CD4-positive, alpha-beta T cell (primary cell): ENCODE data around the gene MYH10. TPM values are rescaled to one million over a fixed set of nuclear protein-coding genes. Genes with fewer than 3 reads are reported as not detected.

Experiments
- ATAC-seq: fragments of 200-7000 bp; cut with Tn5 transposase; one replicate; pipeline ENCODE4 v1.10.0; 2022; ENCODE audit warnings: mild to moderate bottlenecking; ENCODE audit not compliant: poor library complexity
- CTCF ChIA-PET: fragments of 350-600 bp; sonication (Branson Sonifier 250); formaldehyde crosslinking; loops from one replicate; lab custom pipeline; 2021; ENCODE audit warnings: antibody characterized with exemption, inconsistent platforms; lab: Charles Lee
- POLR2A ChIA-PET: fragments of 350-600 bp; sonication (Branson Sonifier 250); formaldehyde crosslinking; loops from one replicate; lab custom pipeline; 2021; ENCODE audit warnings: antibody characterized with exemption, inconsistent platforms; lab: Charles Lee
- DNase-seq, 14 experiments: peaks; one replicate each; pipeline ENCODE4 v3.0.0-alpha.2; 2013 to 2020; ENCODE audit warnings: mixed read lengths in 2 of 14
- H3K27ac ChIP-seq, 2 donors: one replicate each; pipeline versions ENCODE4 v1.5.1 to v1.7.0; 2013; ENCODE audit warnings: low read length in 2 of 2, low read depth in 1 of 2, mild to moderate bottlenecking in 1 of 2
- H3K27me3 ChIP-seq, 2 experiments: 1 replicate in 1 of 2; 2 replicates in 1 of 2; pipeline versions ENCODE4 v1.6.1 to v1.7.0; 2013; ENCODE audit warnings: low read length in 2 of 2, control low read depth in 1 of 2, mild to moderate bottlenecking in 1 of 2, moderate library complexity in 1 of 2; ENCODE audit not compliant: insufficient read depth in 2 of 2, control insufficient read depth in 1 of 2
- H3K36me3 ChIP-seq: one replicate; pipeline ENCODE4 v1.6.1; 2013; ENCODE audit warnings: low read length, control low read depth; ENCODE audit not compliant: insufficient read depth
- H3K4me1 ChIP-seq: one replicate; pipeline ENCODE4 v1.6.1; 2013; ENCODE audit warnings: low read length, control low read depth; ENCODE audit not compliant: insufficient read depth
- H3K4me3 ChIP-seq: one replicate; pipeline ENCODE4 v1.5.1; 2013; ENCODE audit warnings: mild to moderate bottlenecking, low read length, moderate library complexity
- H3K9me3 ChIP-seq, 2 experiments: 1 replicate in 1 of 2; 2 replicates in 1 of 2; pipeline versions ENCODE4 v1.6.1 to v1.7.0; 2013; ENCODE audit warnings: low read length in 2 of 2, mild to moderate bottlenecking in 2 of 2, control low read depth in 1 of 2, moderate library complexity in 1 of 2; ENCODE audit not compliant: control insufficient read depth in 1 of 2, insufficient read depth in 1 of 2
- H3K27ac Mint-ChIP-seq: one replicate; pipeline ENCODE4 v1.8.0; 2020; ENCODE audit warnings: mixed read lengths
- H3K27me3 Mint-ChIP-seq: one replicate; pipeline ENCODE4 v1.8.0; 2021; ENCODE audit warnings: mixed read lengths
- H3K36me3 Mint-ChIP-seq: one replicate; pipeline ENCODE4 v1.8.0; 2021; ENCODE audit warnings: low read depth, mixed read lengths
- H3K4me1 Mint-ChIP-seq: one replicate; pipeline ENCODE4 v1.8.0; 2021; ENCODE audit warnings: low read depth, mixed read lengths
- H3K4me3 Mint-ChIP-seq: one replicate; pipeline ENCODE4 v1.8.0; 2020; ENCODE audit warnings: mild to moderate bottlenecking, mixed read lengths
- H3K9me3 Mint-ChIP-seq: one replicate; pipeline ENCODE4 v1.8.0; 2020; ENCODE audit warnings: mixed read lengths
- CTCF ChIP-seq: fragments of 200-600 bp; IDR thresholded peaks from one replicate; pipeline ENCODE4 v1.8.0; 2022; ENCODE audit warnings: antibody characterized with exemption, mild to moderate bottlenecking
- intact Hi-C, 2 experiments: fragments of 100-400 bp; cut with DNase I in 1 of 2; cut with micrococcal nuclease in 1 of 2; formaldehyde crosslinking; loops; one replicate each; pipeline versions ENCODE4 v1.15.1 to v1.9.0; 2023 to 2025; cut with DNase I, micrococcal nuclease
- total RNA-seq, 174 experiments: library from RNA in 2 of 174; stranded (reverse) in 2 of 174; gene quantifications; one replicate each; pipeline ENCODE4 v1.2.3 and lab custom pipeline; 2021 to 2026

The MYH10 gene
- total RNA-seq, 2 experiments from 2014 or later = 1.5 to 1.9 TPM

- no peaks in the 10 kb centered on the region for H3K9me3 Mint-ChIP-seq
- H3K27me3 Mint-ChIP-seq = peaks cover 9% of the 10 kb centered on the region
- CTCF ChIA-PET = no interaction called here
- intact Hi-C loops = no loop called here
- no peaks in the 10 kb centered on the region for H3K36me3 ChIP-seq
- H3K27me3 ChIP-seq = no peaks in the 10 kb centered on the region
- ATAC-seq = no peak
- no peaks in the 10 kb centered on the region for H3K4me1 ChIP-seq
- H3K4me1 Mint-ChIP-seq = no peaks in the 10 kb centered on the region
- H3K27ac Mint-ChIP-seq = no peak overlapping the region
- DNase-seq = no peak
- no peak overlapping the region for H3K4me3 ChIP-seq
- no peak overlapping the region for H3K4me3 Mint-ChIP-seq
- H3K36me3 Mint-ChIP-seq = no peaks in the 10 kb centered on the region
- no peaks in the 10 kb centered on the region for H3K9me3 ChIP-seq
- TF ChIP-seq CTCF = no peak
- no peak overlapping the region for H3K27ac ChIP-seq
- POLR2A ChIA-PET = no interaction called here
Measured at GRCh38 chr17:8593276-8593675, 37.2 kb downstream of the MYH10 start.

GRCh38 chr17:8588877-8589554, 41.5 kb downstream of the MYH10 start:
- no peaks in the 10 kb centered on the region for H3K36me3 ChIP-seq

GRCh38 chr17:8586766-8587165, 43.8 kb downstream of the MYH10 start:
- TF ChIP-seq CTCF = no peak
- Histone ChIP-seq H3K4me3 (no peak overlapping the region), H3K36me3 (no peaks in the 10 kb centered on the region), H3K9me3 (no peaks in the 10 kb centered on the region), H3K27me3 (no peaks in the 10 kb centered on the region), H3K27ac (no peak overlapping the region), H3K4me1 (no peaks in the 10 kb centered on the region)
- Mint-ChIP-seq H3K9me3 (no peaks in the 10 kb centered on the region), H3K27me3 (peaks cover 9% of the 10 kb centered on the region), H3K4me3 (no peak overlapping the region), H3K4me1 (no peaks in the 10 kb centered on the region), H3K27ac (no peak overlapping the region), H3K36me3 (no peaks in the 10 kb centered on the region)
- intact Hi-C loops = no loop called here
- ChIA-PET POLR2A (no interaction called here), CTCF (no interaction called here)
- DNase-seq (no peak), ATAC-seq (no peak)

More at GRCh38 chr17:8588877-8589554, 41.5 kb downstream of the MYH10 start:
- DNase-seq = no peak
- no peaks in the 10 kb centered on the region for H3K36me3 Mint-ChIP-seq
- no peak for ATAC-seq
- no peak overlapping the region for H3K27ac ChIP-seq
- H3K9me3 Mint-ChIP-seq = no peaks in the 10 kb centered on the region
- no peak overlapping the region for H3K4me3 ChIP-seq
- H3K4me1 Mint-ChIP-seq = no peaks in the 10 kb centered on the region
- no peaks in the 10 kb centered on the region for H3K27me3 ChIP-seq
- intact Hi-C loops = no loop called here
- CTCF ChIA-PET = no interaction called here
- H3K9me3 ChIP-seq = no peaks in the 10 kb centered on the region
- TF ChIP-seq CTCF = no peak
- H3K4me3 Mint-ChIP-seq = no peak overlapping the region
- H3K27me3 Mint-ChIP-seq = peaks cover 13% of the 10 kb centered on the region
- H3K27ac Mint-ChIP-seq = no peak overlapping the region
- H3K4me1 ChIP-seq = no peaks in the 10 kb centered on the region
- POLR2A ChIA-PET = no interaction called here
